Measurements from ENCODE around the gene TESK2. TPM values are rescaled to one million over a fixed set of nuclear protein-coding genes. Genes with fewer than 3 reads are reported as not detected.
"Not testable (repeated sequence)": the region's sequence is repeated elsewhere in the genome, so short reads cannot be mapped to it uniquely, and the experiment has no call there.

TESK2 gene
- total RNA-seq, 2 donors from 2014 or later = 2.8 to 3.5 TPM

GRCh38 chr1:45395582-45395981 is 95.4 kb downstream of the TESK2 start:
- Histone ChIP-seq H3K4me3 (no peak overlapping the region), H3K4me1 (no peaks in the 10 kb centered on the region), H3K9me3 (no peaks in the 10 kb centered on the region), H3K27ac (no peak overlapping the region), H3K36me3 (no peaks in the 10 kb centered on the region), H3K27me3 (no peaks in the 10 kb centered on the region)
- no peak for TF ChIP-seq CTCF (IDR thresholded peaks at IDR 0.05)
- no peak for DNase-seq (ENCODE audit: low spot score)

GRCh38 chr1:45395051-45395450 is 95.9 kb downstream of the TESK2 start:
- no peak overlapping the region for H3K27ac ChIP-seq
- H3K36me3 ChIP-seq = no peaks in the 10 kb centered on the region
- no peak overlapping the region for H3K4me3 ChIP-seq
- DNase-seq (ENCODE audit: low spot score) = no peak
- H3K9me3 ChIP-seq = no peaks in the 10 kb centered on the region
- TF ChIP-seq CTCF (IDR thresholded peaks at IDR 0.05) = no peak
- no peaks in the 10 kb centered on the region for H3K27me3 ChIP-seq
- H3K4me1 ChIP-seq = no peaks in the 10 kb centered on the region

- no peak overlapping the region for H3K27ac ChIP-seq
- H3K27me3 ChIP-seq = no peaks in the 10 kb centered on the region
- H3K36me3 ChIP-seq = no peaks in the 10 kb centered on the region
- TF ChIP-seq CTCF (IDR thresholded peaks at IDR 0.05) = no peak
- no peak for DNase-seq (ENCODE audit: low spot score)
- no peaks in the 10 kb centered on the region for H3K4me1 ChIP-seq
- H3K9me3 ChIP-seq = no peaks in the 10 kb centered on the region
- H3K4me3 ChIP-seq = no peak overlapping the region
Observed at GRCh38 chr1:45394342-45394741, 96.6 kb downstream of the TESK2 start.

- no peak overlapping the region for H3K4me3 ChIP-seq
- no peaks in the 10 kb centered on the region for H3K36me3 ChIP-seq
- no peak for DNase-seq (ENCODE audit: low spot score)
- no peaks in the 10 kb centered on the region for H3K4me1 ChIP-seq
- no peaks in the 10 kb centered on the region for H3K9me3 ChIP-seq
- H3K27ac ChIP-seq = no peak overlapping the region
- no peak for TF ChIP-seq CTCF (IDR thresholded peaks at IDR 0.05)
- H3K27me3 ChIP-seq = no peaks in the 10 kb centered on the region
Observed at GRCh38 chr1:45393718-45394302, 97.2 kb downstream of the TESK2 start.

- TF ChIP-seq CTCF (IDR thresholded peaks at IDR 0.05) = no peak
- DNase-seq (ENCODE audit: low spot score) = no peak
- H3K27me3 ChIP-seq = no peaks in the 10 kb centered on the region
- no peak overlapping the region for H3K27ac ChIP-seq
- H3K9me3 ChIP-seq = no peaks in the 10 kb centered on the region
- H3K36me3 ChIP-seq = no peaks in the 10 kb centered on the region
- no peak overlapping the region for H3K4me3 ChIP-seq
- no peaks in the 10 kb centered on the region for H3K4me1 ChIP-seq
Observed at GRCh38 chr1:45386219-45386618, 104.7 kb downstream of the TESK2 start.

GRCh38 chr1:45385302-45385701 is 105.7 kb downstream of the TESK2 start:
- no peaks in the 10 kb centered on the region for H3K4me1 ChIP-seq
- H3K9me3 ChIP-seq = no peaks in the 10 kb centered on the region
- H3K4me3 ChIP-seq = no peak overlapping the region
- no peak for TF ChIP-seq CTCF (IDR thresholded peaks at IDR 0.05)
- no peaks in the 10 kb centered on the region for H3K36me3 ChIP-seq
- H3K27ac ChIP-seq = no peak overlapping the region
- H3K27me3 ChIP-seq = no peaks in the 10 kb centered on the region
- DNase-seq (ENCODE audit: low spot score) = no peak

GRCh38 chr1:45384213-45384612 is 106.8 kb downstream of the TESK2 start:
- H3K27me3 ChIP-seq; H3K27ac ChIP-seq; H3K4me1 ChIP-seq; H3K36me3 ChIP-seq; H3K4me3 ChIP-seq; DNase-seq (ENCODE audit: low spot score); H3K9me3 ChIP-seq: not testable (repeated sequence)

Measured in right atrium auricular region (tissue), 2 donors.